ENCODE results near the gene GABRD. TPM values are rescaled to one million over a fixed set of nuclear protein-coding genes. Genes with fewer than 3 reads are reported as not detected.
A peak's percentile ranks its signal among the peaks of the same experiment; 100 is the strongest.

The GABRD gene
- total RNA-seq, 2 donors from 2014 or later = not detected

GRCh38 chr1:2045468-2046173, 26.5 kb downstream of the GABRD start:
- peaks cover 0 to 4% of the 10 kb centered on the region in 2 donors for H3K27me3 ChIP-seq
- DNase-seq (ENCODE audit: low spot score) = no peak

GRCh38 chr1:2046174-2046917, 27.2 kb downstream of the GABRD start:
- no peak overlapping the region for H3K27ac ChIP-seq
- H3K4me3 ChIP-seq = no peak overlapping the region
- no peaks in the 10 kb centered on the region for H3K36me3 ChIP-seq
- peaks cover 0 to 4% of the 10 kb centered on the region in 2 donors for H3K27me3 ChIP-seq
- peaks cover 0 to 27% of the 10 kb centered on the region in 2 donors for H3K4me1 ChIP-seq
- DNase-seq (ENCODE audit: low spot score) = no peak
- TF ChIP-seq, protein P1, sequence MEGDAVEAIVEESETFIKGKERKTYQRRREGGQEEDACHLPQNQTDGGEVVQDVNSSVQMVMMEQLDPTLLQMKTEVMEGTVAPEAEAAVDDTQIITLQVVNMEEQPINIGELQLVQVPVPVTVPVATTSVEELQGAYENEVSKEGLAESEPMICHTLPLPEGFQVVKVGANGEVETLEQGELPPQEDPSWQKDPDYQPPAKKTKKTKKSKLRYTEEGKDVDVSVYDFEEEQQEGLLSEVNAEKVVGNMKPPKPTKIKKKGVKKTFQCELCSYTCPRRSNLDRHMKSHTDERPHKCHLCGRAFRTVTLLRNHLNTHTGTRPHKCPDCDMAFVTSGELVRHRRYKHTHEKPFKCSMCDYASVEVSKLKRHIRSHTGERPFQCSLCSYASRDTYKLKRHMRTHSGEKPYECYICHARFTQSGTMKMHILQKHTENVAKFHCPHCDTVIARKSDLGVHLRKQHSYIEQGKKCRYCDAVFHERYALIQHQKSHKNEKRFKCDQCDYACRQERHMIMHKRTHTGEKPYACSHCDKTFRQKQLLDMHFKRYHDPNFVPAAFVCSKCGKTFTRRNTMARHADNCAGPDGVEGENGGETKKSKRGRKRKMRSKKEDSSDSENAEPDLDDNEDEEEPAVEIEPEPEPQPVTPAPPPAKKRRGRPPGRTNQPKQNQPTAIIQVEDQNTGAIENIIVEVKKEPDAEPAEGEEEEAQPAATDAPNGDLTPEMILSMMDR (IDR thresholded peaks at IDR 0.05) = peak; percentile 39 to 79
- H3K9me3 ChIP-seq = no peaks in the 10 kb centered on the region

More at GRCh38 chr1:2045468-2046173, 26.5 kb downstream of the GABRD start:
- Histone ChIP-seq H3K4me1 (peaks cover 0 to 21% of the 10 kb centered on the region in 2 donors), H3K4me3 (no peak overlapping the region), H3K9me3 (no peaks in the 10 kb centered on the region), H3K36me3 (no peaks in the 10 kb centered on the region), H3K27ac (no peak overlapping the region)
- TF ChIP-seq, protein P1 (IDR thresholded peaks at IDR 0.05) = no peak

- Histone ChIP-seq H3K9me3 (no peaks in the 10 kb centered on the region), H3K27me3 (peaks cover 0 to 4% of the 10 kb centered on the region in 2 donors), H3K4me3 (no peak overlapping the region), H3K27ac (no peak overlapping the region), H3K4me1 (peaks cover 0 to 29% of the 10 kb centered on the region in 2 donors), H3K36me3 (no peaks in the 10 kb centered on the region)
- no peak for DNase-seq (ENCODE audit: low spot score)
- TF ChIP-seq, protein P1 (IDR thresholded peaks at IDR 0.05) = no peak
Measured at GRCh38 chr1:2046953-2047748, 28.0 kb downstream of the GABRD start.

- TF ChIP-seq, protein P1 (IDR thresholded peaks at IDR 0.05) = no peak
- Histone ChIP-seq H3K4me1 (peaks cover 0 to 29% of the 10 kb centered on the region in 2 donors), H3K9me3 (no peaks in the 10 kb centered on the region), H3K4me3 (no peak overlapping the region), H3K27ac (no peak overlapping the region), H3K36me3 (no peaks in the 10 kb centered on the region), H3K27me3 (peaks cover 0 to 4% of the 10 kb centered on the region in 2 donors)
- DNase-seq (ENCODE audit: low spot score) = no peak
Measured at GRCh38 chr1:2047749-2048729, 28.9 kb downstream of the GABRD start.
